Neural cell (in vitro differentiated cells): ENCODE data around the gene FURIN. TPM values are rescaled to one million over a fixed set of nuclear protein-coding genes. Genes with fewer than 3 reads are reported as not detected.

Experiments
- H2AFZ ChIP-seq: fragments of 200-600, 300-800 bp; sonication (generic), shearing (Covaris generic); 2 replicates; pipeline ENCODE4 v1.6.0; 2014; ENCODE audit warnings: low read depth, mild to moderate bottlenecking, antibody characterized with exemption, low read length, moderate library complexity
- H3F3A ChIP-seq: fragments of 200-600 bp; shearing (Covaris generic); 2 replicates; pipeline ENCODE4 v1.6.1; 2016; ENCODE audit warnings: mild to moderate bottlenecking, moderate library complexity, mixed read lengths, antibody characterized with exemption, low read length; ENCODE audit not compliant: insufficient read depth, poor library complexity, severe bottlenecking
- H3K27ac ChIP-seq: fragments of 200-600, 300-800 bp; sonication (generic), shearing (Covaris generic); 2 replicates; pipeline ENCODE4 v1.5.1; 2014; ENCODE audit warnings: mild to moderate bottlenecking, low read length, moderate library complexity
- H3K27me3 ChIP-seq: fragments of 300-800, 200-600 bp; sonication (generic), shearing (Covaris generic); 2 replicates; pipeline ENCODE4 v1.6.0; 2014; ENCODE audit warnings: mild to moderate bottlenecking, low read depth, low read length, moderate library complexity; ENCODE audit not compliant: insufficient read depth
- H3K36me3 ChIP-seq: fragments of 300-800, 200-600 bp; sonication (generic), shearing (Covaris generic); 2 replicates; pipeline ENCODE4 v1.5.1; 2014; ENCODE audit warnings: mild to moderate bottlenecking, antibody characterized with exemption, low read length, moderate library complexity; ENCODE audit not compliant: insufficient read depth
- H3K4me2 ChIP-seq: fragments of 300-800, 200-600 bp; sonication (generic), shearing (Covaris generic); 2 replicates; pipeline ENCODE4 v1.6.0; 2014; ENCODE audit warnings: mild to moderate bottlenecking, low read length
- H3K4me3 ChIP-seq: fragments of 300-800, 200-600 bp; sonication (generic), shearing (Covaris generic); 2 replicates; pipeline ENCODE4 v1.5.1; 2014; ENCODE audit warnings: mild to moderate bottlenecking, low read length, moderate library complexity
- H3K79me2 ChIP-seq: fragments of 200-600 bp; shearing (Covaris generic); replicated peaks from 2 replicates; pipeline ENCODE4 v1.6.0; 2014; ENCODE audit warnings: mild to moderate bottlenecking, low read length, moderate library complexity; ENCODE audit not compliant: insufficient read depth
- H3K9ac ChIP-seq: fragments of 300-800, 200-600 bp; sonication (generic), shearing (Covaris generic); 2 replicates; pipeline ENCODE4 v1.6.1; 2016; ENCODE audit warnings: mild to moderate bottlenecking, low read length, mixed read lengths
- H3K9me2 ChIP-seq: fragments of 200-600 bp; shearing (Covaris generic); 2 replicates; pipeline ENCODE4 v1.6.1; 2016; ENCODE audit warnings: mild to moderate bottlenecking, low read length, mixed read lengths; ENCODE audit not compliant: insufficient read depth
- H3K9me3 ChIP-seq: fragments of 200-600, 300-800 bp; sonication (generic), shearing (Covaris generic); 2 replicates; pipeline ENCODE4 v1.6.1; 2016; ENCODE audit warnings: mild to moderate bottlenecking, mixed run types, low read length, moderate library complexity, mixed read lengths
- H4K20me1 ChIP-seq: fragments of 200-600 bp; shearing (Covaris generic); 2 replicates; pipeline ENCODE4 v1.6.1; 2016; ENCODE audit warnings: mild to moderate bottlenecking, mixed run types; ENCODE audit not compliant: insufficient read depth
- CTCF ChIP-seq: fragments of 450-650 bp; IDR thresholded peaks from 2 replicates; pipeline ENCODE4 v1.5.1; 2014; ENCODE audit warnings: antibody characterized with exemption, mild to moderate bottlenecking, moderate library complexity; ENCODE audit not compliant: poor library complexity, severe bottlenecking
- EP300 ChIP-seq: fragments of 450-650 bp; conservative IDR thresholded peaks from 2 replicates; pipeline ENCODE4 v1.6.1; 2014; ENCODE audit warnings: antibody characterized with exemption, mild to moderate bottlenecking, moderate library complexity; ENCODE audit not compliant: poor library complexity, severe bottlenecking
- EZH2 ChIP-seq: fragments of 200-600, 300-800 bp; shearing (Covaris generic), sonication (generic); IDR thresholded peaks from 2 replicates; pipeline ENCODE4 v1.6.1; 2014; ENCODE audit warnings: antibody characterized with exemption, low read length, borderline replicate concordance, mild to moderate bottlenecking; ENCODE audit not compliant: insufficient read depth, poor library complexity, severe bottlenecking
- MXI1 ChIP-seq: fragments of 450-650 bp; conservative IDR thresholded peaks from 2 replicates; pipeline ENCODE4 v1.6.1; 2014; ENCODE audit warnings: antibody characterized with exemption, mild to moderate bottlenecking; ENCODE audit not compliant: poor library complexity, severe bottlenecking
- POLR2AphosphoS5 ChIP-seq: IDR thresholded peaks from 2 replicates; pipeline ENCODE4 v1.6.1; 2012
- RAD21 ChIP-seq: fragments of 450-650 bp; conservative IDR thresholded peaks from 2 replicates; pipeline ENCODE4 v1.6.1; 2014; ENCODE audit warnings: antibody characterized with exemption, mild to moderate bottlenecking, moderate library complexity
- SMC3 ChIP-seq: fragments of 450-650 bp; conservative IDR thresholded peaks from 2 replicates; pipeline ENCODE4 v1.6.1; 2014; ENCODE audit warnings: antibody characterized with exemption, mild to moderate bottlenecking, moderate library complexity; ENCODE audit not compliant: poor library complexity
- TAF1 ChIP-seq: IDR thresholded peaks from 2 replicates; pipeline ENCODE4 v1.6.1; 2012; ENCODE audit warnings: low read depth
- polyA plus RNA-seq: library from polyadenylated mRNA; depleted of rRNA; stranded (reverse); fragments of >200 nt; gene quantifications from 2 replicates; pipeline ENCODE4 v1.2.3, GENCODE V29; 2014
- TF ChIP-seq, protein P1 (sequence below): IDR thresholded peaks from 2 replicates; pipeline ENCODE4 v1.6.1; 2012; ENCODE audit warnings: borderline replicate concordance

Gene FURIN
- polyA plus RNA-seq, 1 donor from 2014 or later, result 4.3 TPM

DNA sequence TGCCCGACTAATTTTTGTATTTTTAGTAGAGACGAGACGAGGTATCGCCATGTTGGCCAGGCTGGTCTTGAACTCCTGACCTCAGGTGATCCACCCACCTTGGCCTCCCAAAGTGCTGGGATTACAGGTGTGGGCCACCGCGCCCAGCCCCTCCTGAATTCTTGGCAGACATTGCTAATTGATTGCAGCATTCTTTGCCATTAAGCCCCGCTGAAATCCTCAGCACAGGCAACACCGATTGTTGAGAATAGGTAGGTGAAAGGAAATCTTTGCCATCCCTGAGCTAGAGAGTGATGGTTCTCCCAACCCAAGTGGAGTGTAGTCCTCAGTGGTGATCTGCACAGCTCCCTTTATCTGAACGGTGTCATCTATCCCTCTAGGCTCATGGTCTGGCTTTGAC, 36.4 kb downstream of the FURIN start:
- Histone ChIP-seq H3K36me3 (peaks cover 7% of the 10 kb centered on the region), H3K4me3 (no peak overlapping the region), H3K27me3 (no peaks in the 10 kb centered on the region), H3F3A (no peaks in the 10 kb centered on the region), H3K9me2 (no peaks in the 10 kb centered on the region), H3K27ac (no peak overlapping the region), H3K79me2 (no peaks in the 10 kb centered on the region), H4K20me1 (no peaks in the 10 kb centered on the region), H3K9me3 (no peaks in the 10 kb centered on the region), H3K9ac (no peak overlapping the region), H2AFZ (no peak overlapping the region), H3K4me2 (no peak overlapping the region)
- TF ChIP-seq TAF1 (no peak), CTCF (no peak), EZH2 (no peak), MXI1 (no peak), EP300 (no peak), POLR2AphosphoS5 (no peak)
- TF ChIP-seq, protein P1, sequence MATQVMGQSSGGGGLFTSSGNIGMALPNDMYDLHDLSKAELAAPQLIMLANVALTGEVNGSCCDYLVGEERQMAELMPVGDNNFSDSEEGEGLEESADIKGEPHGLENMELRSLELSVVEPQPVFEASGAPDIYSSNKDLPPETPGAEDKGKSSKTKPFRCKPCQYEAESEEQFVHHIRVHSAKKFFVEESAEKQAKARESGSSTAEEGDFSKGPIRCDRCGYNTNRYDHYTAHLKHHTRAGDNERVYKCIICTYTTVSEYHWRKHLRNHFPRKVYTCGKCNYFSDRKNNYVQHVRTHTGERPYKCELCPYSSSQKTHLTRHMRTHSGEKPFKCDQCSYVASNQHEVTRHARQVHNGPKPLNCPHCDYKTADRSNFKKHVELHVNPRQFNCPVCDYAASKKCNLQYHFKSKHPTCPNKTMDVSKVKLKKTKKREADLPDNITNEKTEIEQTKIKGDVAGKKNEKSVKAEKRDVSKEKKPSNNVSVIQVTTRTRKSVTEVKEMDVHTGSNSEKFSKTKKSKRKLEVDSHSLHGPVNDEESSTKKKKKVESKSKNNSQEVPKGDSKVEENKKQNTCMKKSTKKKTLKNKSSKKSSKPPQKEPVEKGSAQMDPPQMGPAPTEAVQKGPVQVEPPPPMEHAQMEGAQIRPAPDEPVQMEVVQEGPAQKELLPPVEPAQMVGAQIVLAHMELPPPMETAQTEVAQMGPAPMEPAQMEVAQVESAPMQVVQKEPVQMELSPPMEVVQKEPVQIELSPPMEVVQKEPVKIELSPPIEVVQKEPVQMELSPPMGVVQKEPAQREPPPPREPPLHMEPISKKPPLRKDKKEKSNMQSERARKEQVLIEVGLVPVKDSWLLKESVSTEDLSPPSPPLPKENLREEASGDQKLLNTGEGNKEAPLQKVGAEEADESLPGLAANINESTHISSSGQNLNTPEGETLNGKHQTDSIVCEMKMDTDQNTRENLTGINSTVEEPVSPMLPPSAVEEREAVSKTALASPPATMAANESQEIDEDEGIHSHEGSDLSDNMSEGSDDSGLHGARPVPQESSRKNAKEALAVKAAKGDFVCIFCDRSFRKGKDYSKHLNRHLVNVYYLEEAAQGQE, result no peak

DNA sequence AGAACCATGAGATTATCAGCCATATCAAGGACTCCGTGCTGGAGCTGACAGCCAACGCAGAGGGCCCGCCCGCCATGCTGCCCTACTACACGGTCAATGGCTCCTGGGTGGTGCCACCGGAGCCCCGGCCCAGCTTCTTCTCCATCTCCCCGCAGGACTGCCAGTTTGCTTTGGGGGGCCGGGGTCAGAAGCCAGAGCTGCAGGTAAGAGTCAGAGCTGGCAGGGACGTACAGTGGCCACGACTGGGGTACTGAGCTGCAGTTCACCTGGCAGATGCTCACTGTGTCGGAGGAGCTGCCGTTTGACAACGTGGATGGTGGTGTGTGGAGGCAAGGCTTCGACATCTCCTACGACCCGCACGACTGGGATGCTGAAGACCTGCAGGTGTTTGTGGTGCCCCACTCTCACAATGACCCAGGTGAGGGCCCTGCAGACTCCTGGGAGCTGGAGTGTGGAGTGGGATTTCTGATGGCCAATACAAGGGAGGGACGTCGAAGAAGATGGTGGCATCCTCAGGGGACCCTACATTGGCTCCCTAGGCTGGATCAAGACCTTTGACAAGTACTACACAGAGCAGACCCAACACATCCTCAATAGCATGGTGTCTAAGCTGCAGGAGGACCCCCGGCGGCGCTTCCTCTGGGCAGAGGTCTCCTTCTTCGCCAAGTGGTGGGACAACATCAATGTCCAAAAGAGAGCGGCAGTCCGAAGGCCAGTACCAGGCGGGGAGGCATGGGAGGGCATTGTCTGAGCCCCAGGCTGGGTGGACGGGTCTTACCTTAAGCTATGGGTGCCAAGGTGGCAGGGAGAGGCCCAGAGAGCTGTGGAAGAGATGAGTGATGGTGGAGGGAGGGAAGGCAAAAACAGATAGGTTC, 37.2 kb downstream of the FURIN start:
- Histone ChIP-seq H3K9ac (no peak overlapping the region), H3K36me3 (peaks cover 7% of the 10 kb centered on the region)

More for the DNA sequence above, 37.2 kb downstream of the FURIN start:
- Histone ChIP-seq H2AFZ (no peak overlapping the region), H3F3A (no peaks in the 10 kb centered on the region), H3K27me3 (no peaks in the 10 kb centered on the region), H4K20me1 (no peaks in the 10 kb centered on the region), H3K27ac (no peak overlapping the region), H3K4me2 (no peak overlapping the region), H3K79me2 (no peaks in the 10 kb centered on the region), H3K4me3 (no peak overlapping the region), H3K9me3 (no peaks in the 10 kb centered on the region), H3K9me2 (no peaks in the 10 kb centered on the region)
- TF ChIP-seq CTCF (no peak), EP300 (no peak), SMC3 (no peak), EZH2 (no peak), POLR2AphosphoS5 (no peak), MXI1 (no peak), TAF1 (no peak), RAD21 (no peak)
- TF ChIP-seq, protein P1, result no peak
